ENCODE data around the gene HDAC4.

GRCh38 chr2:239085201-239085992 is 315.4 kb downstream of the HDAC4 start:
- TF ChIP-seq, protein P1, sequence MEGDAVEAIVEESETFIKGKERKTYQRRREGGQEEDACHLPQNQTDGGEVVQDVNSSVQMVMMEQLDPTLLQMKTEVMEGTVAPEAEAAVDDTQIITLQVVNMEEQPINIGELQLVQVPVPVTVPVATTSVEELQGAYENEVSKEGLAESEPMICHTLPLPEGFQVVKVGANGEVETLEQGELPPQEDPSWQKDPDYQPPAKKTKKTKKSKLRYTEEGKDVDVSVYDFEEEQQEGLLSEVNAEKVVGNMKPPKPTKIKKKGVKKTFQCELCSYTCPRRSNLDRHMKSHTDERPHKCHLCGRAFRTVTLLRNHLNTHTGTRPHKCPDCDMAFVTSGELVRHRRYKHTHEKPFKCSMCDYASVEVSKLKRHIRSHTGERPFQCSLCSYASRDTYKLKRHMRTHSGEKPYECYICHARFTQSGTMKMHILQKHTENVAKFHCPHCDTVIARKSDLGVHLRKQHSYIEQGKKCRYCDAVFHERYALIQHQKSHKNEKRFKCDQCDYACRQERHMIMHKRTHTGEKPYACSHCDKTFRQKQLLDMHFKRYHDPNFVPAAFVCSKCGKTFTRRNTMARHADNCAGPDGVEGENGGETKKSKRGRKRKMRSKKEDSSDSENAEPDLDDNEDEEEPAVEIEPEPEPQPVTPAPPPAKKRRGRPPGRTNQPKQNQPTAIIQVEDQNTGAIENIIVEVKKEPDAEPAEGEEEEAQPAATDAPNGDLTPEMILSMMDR (IDR thresholded peaks at IDR 0.05; ENCODE audit: low read depth, low read length, missing input control): no peak
- TF ChIP-seq TAF1 (conservative IDR thresholded peaks at IDR 0.05) (no peak), EGR1 (IDR thresholded peaks at IDR 0.05; ENCODE audit: low read depth in 2 of 2) (no peak), RXRA (IDR thresholded peaks at IDR 0.05) (no peak), REST (IDR thresholded peaks at IDR 0.05) (no peak), GABPA (IDR thresholded peaks at IDR 0.05 in 1 of 2, conservative IDR thresholded peaks at IDR 0.05 in 1 of 2) (no peak), JUND (IDR thresholded peaks at IDR 0.05) (no peak), SP1 (IDR thresholded peaks at IDR 0.05) (no peak), RAD21 (IDR thresholded peaks at IDR 0.05) (no peak), HNF4G (IDR thresholded peaks at IDR 0.05) (no peak)
